ENCODE data around the gene XRCC1.

Gene XRCC1

GRCh38 chr19:43527860-43528622 is 47.3 kb downstream of the XRCC1 start:
- TF ChIP-seq GABPA (IDR thresholded peaks at IDR 0.05; ENCODE audit: low read depth) = no peak
- no peak for TF ChIP-seq SPI1 (IDR thresholded peaks at IDR 0.05; ENCODE audit: borderline replicate concordance, low read depth)
- Histone ChIP-seq H3K27ac (replicated peaks) (no peak overlapping the region), H3K4me3 (replicated peaks; ENCODE audit: insufficient read depth, low read length) (no peak overlapping the region), H3K27me3 (ENCODE audit: insufficient read depth, poor library complexity, severe bottlenecking) (no peaks in the 10 kb centered on the region)
- DNase-seq (ENCODE audit: low read depth in 1 of 2, low spot score in 1 of 2) = no peak

- peak; percentile 41 to 75 for DNase-seq (ENCODE audit: low read depth in 1 of 2, low spot score in 1 of 2)
- Histone ChIP-seq H3K27me3 (ENCODE audit: insufficient read depth, poor library complexity, severe bottlenecking) (no peaks in the 10 kb centered on the region), H3K27ac (replicated peaks) (peak within 1 kb of the TSS; percentile 49), H3K4me3 (replicated peaks; ENCODE audit: insufficient read depth, low read length) (peak within 1 kb of the TSS; percentile 93)
- TF ChIP-seq REST (IDR thresholded peaks at IDR 0.05; ENCODE audit: insufficient replicate concordance, low read depth) (no peak), SPI1 (IDR thresholded peaks at IDR 0.05; ENCODE audit: borderline replicate concordance, low read depth) (no peak), GABPA (IDR thresholded peaks at IDR 0.05; ENCODE audit: low read depth) (no peak), POLR2AphosphoS5 (IDR thresholded peaks at IDR 0.05; ENCODE audit: low read depth) (no peak; the same call in 1 of the 2 replicates)
- TF ChIP-seq, protein P1, sequence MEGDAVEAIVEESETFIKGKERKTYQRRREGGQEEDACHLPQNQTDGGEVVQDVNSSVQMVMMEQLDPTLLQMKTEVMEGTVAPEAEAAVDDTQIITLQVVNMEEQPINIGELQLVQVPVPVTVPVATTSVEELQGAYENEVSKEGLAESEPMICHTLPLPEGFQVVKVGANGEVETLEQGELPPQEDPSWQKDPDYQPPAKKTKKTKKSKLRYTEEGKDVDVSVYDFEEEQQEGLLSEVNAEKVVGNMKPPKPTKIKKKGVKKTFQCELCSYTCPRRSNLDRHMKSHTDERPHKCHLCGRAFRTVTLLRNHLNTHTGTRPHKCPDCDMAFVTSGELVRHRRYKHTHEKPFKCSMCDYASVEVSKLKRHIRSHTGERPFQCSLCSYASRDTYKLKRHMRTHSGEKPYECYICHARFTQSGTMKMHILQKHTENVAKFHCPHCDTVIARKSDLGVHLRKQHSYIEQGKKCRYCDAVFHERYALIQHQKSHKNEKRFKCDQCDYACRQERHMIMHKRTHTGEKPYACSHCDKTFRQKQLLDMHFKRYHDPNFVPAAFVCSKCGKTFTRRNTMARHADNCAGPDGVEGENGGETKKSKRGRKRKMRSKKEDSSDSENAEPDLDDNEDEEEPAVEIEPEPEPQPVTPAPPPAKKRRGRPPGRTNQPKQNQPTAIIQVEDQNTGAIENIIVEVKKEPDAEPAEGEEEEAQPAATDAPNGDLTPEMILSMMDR (IDR thresholded peaks at IDR 0.05; ENCODE audit: insufficient read depth, low read length) = no peak
Measured at GRCh38 chr19:43526884-43527859, 48.2 kb downstream of the XRCC1 start, which contains the start of gene ETHE1. TSS of gene ETHE1 (minus strand) at chr19:43527201. CDS start at chr19:43527177, 24 bp downstream.

GRCh38 chr19:43525836-43526771 is 49.2 kb downstream of the XRCC1 start:
- DNase-seq (ENCODE audit: low read depth in 1 of 2, low spot score in 1 of 2) = peak in 1 of 2 experiments; percentile 45
- TF ChIP-seq REST (IDR thresholded peaks at IDR 0.05; ENCODE audit: insufficient replicate concordance, low read depth) (no peak), SPI1 (IDR thresholded peaks at IDR 0.05; ENCODE audit: borderline replicate concordance, low read depth) (no peak), GABPA (IDR thresholded peaks at IDR 0.05; ENCODE audit: low read depth) (no peak), POLR2AphosphoS5 (IDR thresholded peaks at IDR 0.05; ENCODE audit: low read depth) (no peak; the same call in 1 of the 2 replicates)
- TF ChIP-seq, protein P1 (IDR thresholded peaks at IDR 0.05; ENCODE audit: insufficient read depth, low read length) = no peak
- Histone ChIP-seq H3K27me3 (ENCODE audit: insufficient read depth, poor library complexity, severe bottlenecking) (no peaks in the 10 kb centered on the region), H3K4me3 (replicated peaks; ENCODE audit: insufficient read depth, low read length) (peak overlapping the region; percentile 93), H3K27ac (replicated peaks) (peak overlapping the region; percentile 49)

Data from HL-60 (cell line).